ENCODE data around the gene SMCO2. TPM values are rescaled to one million over a fixed set of nuclear protein-coding genes. Genes with fewer than 3 reads are reported as not detected.

SMCO2 gene
- total and polyA plus RNA-seq, 10 of the 15 experiments (the other 5 are each of a cell fraction or from before 2014, with no cell fraction given): 0.11 to 2.3 (median 0.67) TPM

DNA sequence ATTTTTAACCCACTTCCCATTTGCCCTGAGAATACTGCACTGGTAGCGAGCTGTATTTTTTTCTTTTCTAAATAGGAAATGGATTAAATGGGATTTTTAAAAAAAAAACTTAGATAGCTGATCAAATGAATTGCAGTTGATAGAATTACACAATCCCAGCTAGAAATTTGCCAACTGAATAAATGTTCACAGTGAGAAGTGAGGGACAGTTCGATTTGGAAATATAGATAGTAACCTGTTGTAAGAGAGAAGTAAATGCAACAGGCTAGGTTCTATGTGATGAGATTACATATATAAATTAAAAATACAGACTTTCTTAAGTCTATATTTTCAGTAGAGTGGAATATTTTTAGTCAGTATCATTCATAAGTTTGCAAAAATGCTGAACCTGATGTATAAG lies 48.1 kb upstream of the SMCO2 start:
- ChIA-PET POLR2A (no interaction called here), SMC1A (ENCODE audit: uncharacterized antibody, unreplicated experiment) (no interaction called here), RAD21 (ENCODE audit: unreplicated experiment) (no interaction called here), CTCF (interaction anchor here (1.2 to 2.1 kb wide), 3 partner anchors 14 to 36 kb away, joined by 3 to 10 read pairs (median 6); no protein-coding TSS in a partner anchor)
- BruUV-seq (replicated peaks): no TSS peak
- Histone ChIP-seq H4K20me1 (ENCODE audit: control insufficient read depth, insufficient read depth) (no peaks in the 10 kb centered on the region), H3K9ac (ENCODE audit: control insufficient read depth, insufficient read depth, low read length) (no peak overlapping the region), H3K27me3 (replicated peaks in 1 of 2; ENCODE audit: control insufficient read depth in 2 of 2, insufficient read depth in 2 of 2, low read length in 1 of 2) (no peaks in the 10 kb centered on the region), H3K79me2 (ENCODE audit: control insufficient read depth, insufficient read depth, low read length) (no peaks in the 10 kb centered on the region), H3K4me3 (no peak overlapping the region), H3K4me1 (ENCODE audit: control insufficient read depth, insufficient read depth, low read length) (no peaks in the 10 kb centered on the region), H3K4me2 (ENCODE audit: control insufficient read depth, insufficient read depth) (no peak overlapping the region), H3K36me3 (ENCODE audit: control insufficient read depth in 2 of 2, insufficient read depth in 2 of 2, low read length in 1 of 2) (peaks cover 0 to 18% of the 10 kb centered on the region in 2 experiments; a peak in 2 of 4 replicates), H3K9me3 (replicated peaks; ENCODE audit: control insufficient read depth, insufficient read depth, low read length) (no peaks in the 10 kb centered on the region), H3K27ac (ENCODE audit: control insufficient read depth, insufficient read depth) (no peak overlapping the region), H2AFZ (ENCODE audit: control insufficient read depth, low read depth, low read length) (no peak overlapping the region)
- intact Hi-C loops (cut with micrococcal nuclease; ENCODE audit: unreplicated experiment): no loop called here
- ATAC-seq (no peak), DNase-seq (ENCODE audit: low read depth, low spot score) (no peak), FAIRE-seq (no peak)
- TF ChIP-seq SUZ12 (IDR thresholded peaks at IDR 0.05; ENCODE audit: unreplicated experiment) (no peak), NFXL1 (IDR thresholded peaks at IDR 0.05; ENCODE audit: borderline replicate concordance) (no peak)
- WGBS (ENCODE audit: insufficient coverage, insufficient replicate concordance, low lambda C conversion rate, missing lambda C conversion rate): 98% methylated on average over 2 of the region's 2 CpGs
- in situ Hi-C loops (cut with MboI): no loop called here

DNA sequence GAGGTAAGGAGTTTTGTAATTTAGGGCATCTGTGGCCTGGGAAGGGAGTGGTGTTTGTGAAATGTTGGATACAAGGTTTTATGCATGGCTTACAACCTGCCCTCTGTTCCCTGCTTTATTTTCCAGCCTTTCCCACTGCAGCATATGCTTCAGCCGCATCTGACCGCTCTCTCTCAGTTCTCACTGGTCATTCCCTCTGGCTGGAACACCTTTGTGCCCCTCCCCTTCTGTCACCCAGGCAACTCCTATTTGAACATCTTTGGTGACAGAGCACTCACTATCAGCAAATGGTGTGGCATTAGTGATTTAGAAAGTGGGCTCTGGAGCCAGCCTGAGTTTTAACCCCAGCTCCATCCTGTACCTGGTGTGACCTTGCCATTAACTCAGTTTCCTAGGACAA lies 47.5 kb upstream of the SMCO2 start:
- FAIRE-seq: no peak
- Histone ChIP-seq H3K4me1 (ENCODE audit: control insufficient read depth, insufficient read depth, low read length) (no peaks in the 10 kb centered on the region), H3K36me3 (ENCODE audit: control insufficient read depth in 2 of 2, insufficient read depth in 2 of 2, low read length in 1 of 2) (peaks cover 0 to 14% of the 10 kb centered on the region in 2 experiments; a peak in 2 of 4 replicates), H3K79me2 (ENCODE audit: control insufficient read depth, insufficient read depth, low read length) (no peaks in the 10 kb centered on the region), H3K9ac (ENCODE audit: control insufficient read depth, insufficient read depth, low read length) (no peak overlapping the region), H3K4me2 (ENCODE audit: control insufficient read depth, insufficient read depth) (no peak overlapping the region), H3K4me3 (no peak overlapping the region), H2AFZ (ENCODE audit: control insufficient read depth, low read depth, low read length) (no peak overlapping the region), H3K9me3 (replicated peaks; ENCODE audit: control insufficient read depth, insufficient read depth, low read length) (no peaks in the 10 kb centered on the region), H4K20me1 (ENCODE audit: control insufficient read depth, insufficient read depth) (no peaks in the 10 kb centered on the region), H3K27me3 (replicated peaks in 1 of 2; ENCODE audit: control insufficient read depth in 2 of 2, insufficient read depth in 2 of 2, low read length in 1 of 2) (no peaks in the 10 kb centered on the region), H3K27ac (ENCODE audit: control insufficient read depth, insufficient read depth) (no peak overlapping the region)
- intact Hi-C loops (cut with micrococcal nuclease; ENCODE audit: unreplicated experiment) (no loop called here), in situ Hi-C loops (cut with MboI) (no loop called here)
- ATAC-seq: no peak
- BruUV-seq (replicated peaks): no TSS peak
- RAD21 ChIA-PET (ENCODE audit: unreplicated experiment): no interaction called here
- CTCF ChIA-PET: interaction anchor here (1.2 to 2.1 kb wide), 3 partner anchors 14 to 35 kb away, joined by 3 to 10 read pairs (median 6); no protein-coding TSS in a partner anchor
- no peak for DNase-seq (ENCODE audit: low read depth, low spot score)
- WGBS (ENCODE audit: insufficient coverage, insufficient replicate concordance, low lambda C conversion rate, missing lambda C conversion rate): 100% methylated on average over 2 of the region's 2 CpGs
- POLR2A ChIA-PET: no interaction called here
- SMC1A ChIA-PET (ENCODE audit: uncharacterized antibody, unreplicated experiment): interaction anchor here (0.8 to 0.9 kb wide), 2 partner anchors 34 to 51 kb away, joined by 3 read pairs; no protein-coding TSS in a partner anchor
- TF ChIP-seq, protein P1, sequence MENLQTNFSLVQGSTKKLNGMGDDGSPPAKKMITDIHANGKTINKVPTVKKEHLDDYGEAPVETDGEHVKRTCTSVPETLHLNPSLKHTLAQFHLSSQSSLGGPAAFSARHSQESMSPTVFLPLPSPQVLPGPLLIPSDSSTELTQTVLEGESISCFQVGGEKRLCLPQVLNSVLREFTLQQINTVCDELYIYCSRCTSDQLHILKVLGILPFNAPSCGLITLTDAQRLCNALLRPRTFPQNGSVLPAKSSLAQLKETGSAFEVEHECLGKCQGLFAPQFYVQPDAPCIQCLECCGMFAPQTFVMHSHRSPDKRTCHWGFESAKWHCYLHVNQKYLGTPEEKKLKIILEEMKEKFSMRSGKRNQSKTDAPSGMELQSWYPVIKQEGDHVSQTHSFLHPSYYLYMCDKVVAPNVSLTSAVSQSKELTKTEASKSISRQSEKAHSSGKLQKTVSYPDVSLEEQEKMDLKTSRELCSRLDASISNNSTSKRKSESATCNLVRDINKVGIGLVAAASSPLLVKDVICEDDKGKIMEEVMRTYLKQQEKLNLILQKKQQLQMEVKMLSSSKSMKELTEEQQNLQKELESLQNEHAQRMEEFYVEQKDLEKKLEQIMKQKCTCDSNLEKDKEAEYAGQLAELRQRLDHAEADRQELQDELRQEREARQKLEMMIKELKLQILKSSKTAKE (IDR thresholded peaks at IDR 0.05; ENCODE audit: low read depth, poor library complexity, severe bottlenecking): no peak
- TF ChIP-seq CEBPB (IDR thresholded peaks at IDR 0.05; ENCODE audit: borderline replicate concordance in 1 of 2, low read depth in 2 of 2, low read length in 2 of 2) (no peak), BMI1 (IDR thresholded peaks at IDR 0.05; ENCODE audit: borderline replicate concordance) (no peak), YY1 (IDR thresholded peaks at IDR 0.05; ENCODE audit: low read depth, low read length) (no peak), CREM (IDR thresholded peaks at IDR 0.05; ENCODE audit: low read depth) (no peak), ZNF24 (IDR thresholded peaks at IDR 0.05) (no peak), ETV6 (conservative IDR thresholded peaks at IDR 0.05 in 1 of 2, IDR thresholded peaks at IDR 0.05 in 1 of 2; ENCODE audit: borderline replicate concordance in 1 of 2, low read depth in 1 of 2) (no peak)
- TF ChIP-seq, protein P2, sequence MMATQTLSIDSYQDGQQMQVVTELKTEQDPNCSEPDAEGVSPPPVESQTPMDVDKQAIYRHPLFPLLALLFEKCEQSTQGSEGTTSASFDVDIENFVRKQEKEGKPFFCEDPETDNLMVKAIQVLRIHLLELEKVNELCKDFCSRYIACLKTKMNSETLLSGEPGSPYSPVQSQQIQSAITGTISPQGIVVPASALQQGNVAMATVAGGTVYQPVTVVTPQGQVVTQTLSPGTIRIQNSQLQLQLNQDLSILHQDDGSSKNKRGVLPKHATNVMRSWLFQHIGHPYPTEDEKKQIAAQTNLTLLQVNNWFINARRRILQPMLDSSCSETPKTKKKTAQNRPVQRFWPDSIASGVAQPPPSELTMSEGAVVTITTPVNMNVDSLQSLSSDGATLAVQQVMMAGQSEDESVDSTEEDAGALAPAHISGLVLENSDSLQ (IDR thresholded peaks at IDR 0.05): no peak
- TF ChIP-seq, protein P3, sequence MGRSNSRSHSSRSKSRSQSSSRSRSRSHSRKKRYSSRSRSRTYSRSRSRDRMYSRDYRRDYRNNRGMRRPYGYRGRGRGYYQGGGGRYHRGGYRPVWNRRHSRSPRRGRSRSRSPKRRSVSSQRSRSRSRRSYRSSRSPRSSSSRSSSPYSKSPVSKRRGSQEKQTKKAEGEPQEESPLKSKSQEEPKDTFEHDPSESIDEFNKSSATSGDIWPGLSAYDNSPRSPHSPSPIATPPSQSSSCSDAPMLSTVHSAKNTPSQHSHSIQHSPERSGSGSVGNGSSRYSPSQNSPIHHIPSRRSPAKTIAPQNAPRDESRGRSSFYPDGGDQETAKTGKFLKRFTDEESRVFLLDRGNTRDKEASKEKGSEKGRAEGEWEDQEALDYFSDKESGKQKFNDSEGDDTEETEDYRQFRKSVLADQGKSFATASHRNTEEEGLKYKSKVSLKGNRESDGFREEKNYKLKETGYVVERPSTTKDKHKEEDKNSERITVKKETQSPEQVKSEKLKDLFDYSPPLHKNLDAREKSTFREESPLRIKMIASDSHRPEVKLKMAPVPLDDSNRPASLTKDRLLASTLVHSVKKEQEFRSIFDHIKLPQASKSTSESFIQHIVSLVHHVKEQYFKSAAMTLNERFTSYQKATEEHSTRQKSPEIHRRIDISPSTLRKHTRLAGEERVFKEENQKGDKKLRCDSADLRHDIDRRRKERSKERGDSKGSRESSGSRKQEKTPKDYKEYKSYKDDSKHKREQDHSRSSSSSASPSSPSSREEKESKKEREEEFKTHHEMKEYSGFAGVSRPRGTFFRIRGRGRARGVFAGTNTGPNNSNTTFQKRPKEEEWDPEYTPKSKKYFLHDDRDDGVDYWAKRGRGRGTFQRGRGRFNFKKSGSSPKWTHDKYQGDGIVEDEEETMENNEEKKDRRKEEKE (IDR thresholded peaks at IDR 0.05): no peak

Measured in GM12878 (cell line).